PC-9 (cell line): Measurements from ENCODE around the gene STING1.

Source experiments
- EZH2 ChIP-seq: fragments of 200-600 bp; sonication (generic); IDR thresholded peaks from 2 replicates; pipeline ENCODE4 v1.8.0; 2017; ENCODE audit warnings: antibody characterized with exemption, low read depth
- TF ChIP-seq, protein P1 (sequence below): fragments of 200-600 bp; sonication (generic); conservative IDR thresholded peaks from 2 replicates; pipeline ENCODE4 v1.6.1; 2017; ENCODE audit warnings: mixed run types, antibody characterized with exemption, mild to moderate bottlenecking, moderate library complexity

DNA sequence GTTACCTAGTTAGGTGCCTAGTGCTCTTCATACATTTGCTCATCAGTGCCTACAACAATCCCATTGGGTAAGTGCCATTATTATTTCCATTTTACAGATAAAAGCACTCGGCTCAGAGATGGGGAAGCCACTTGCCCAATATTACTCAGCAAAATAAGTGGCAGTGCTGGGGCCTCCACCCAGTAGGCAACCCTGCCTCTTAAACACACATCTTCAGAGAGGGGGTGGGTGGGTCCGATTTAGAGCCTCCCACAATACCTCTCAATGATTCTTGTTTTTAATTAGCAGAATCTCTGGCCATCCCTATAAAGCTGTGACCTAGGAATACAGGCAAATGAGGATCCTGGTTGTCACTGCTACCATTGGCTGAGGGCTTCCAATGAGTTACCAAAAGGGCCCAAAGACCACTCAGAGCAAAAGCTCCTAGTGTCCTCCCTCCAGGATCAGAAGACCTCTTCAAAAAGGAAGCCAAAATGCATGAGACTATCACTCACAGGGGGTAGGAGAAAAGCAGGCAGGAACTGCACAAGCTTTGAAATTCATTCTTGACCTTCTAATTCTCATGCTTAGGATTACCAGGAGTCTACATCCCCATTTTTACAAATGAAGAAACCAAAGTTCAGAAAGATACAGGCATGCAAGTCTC lies 42.5 kb upstream of the STING1 start:
- TF ChIP-seq, protein P1, sequence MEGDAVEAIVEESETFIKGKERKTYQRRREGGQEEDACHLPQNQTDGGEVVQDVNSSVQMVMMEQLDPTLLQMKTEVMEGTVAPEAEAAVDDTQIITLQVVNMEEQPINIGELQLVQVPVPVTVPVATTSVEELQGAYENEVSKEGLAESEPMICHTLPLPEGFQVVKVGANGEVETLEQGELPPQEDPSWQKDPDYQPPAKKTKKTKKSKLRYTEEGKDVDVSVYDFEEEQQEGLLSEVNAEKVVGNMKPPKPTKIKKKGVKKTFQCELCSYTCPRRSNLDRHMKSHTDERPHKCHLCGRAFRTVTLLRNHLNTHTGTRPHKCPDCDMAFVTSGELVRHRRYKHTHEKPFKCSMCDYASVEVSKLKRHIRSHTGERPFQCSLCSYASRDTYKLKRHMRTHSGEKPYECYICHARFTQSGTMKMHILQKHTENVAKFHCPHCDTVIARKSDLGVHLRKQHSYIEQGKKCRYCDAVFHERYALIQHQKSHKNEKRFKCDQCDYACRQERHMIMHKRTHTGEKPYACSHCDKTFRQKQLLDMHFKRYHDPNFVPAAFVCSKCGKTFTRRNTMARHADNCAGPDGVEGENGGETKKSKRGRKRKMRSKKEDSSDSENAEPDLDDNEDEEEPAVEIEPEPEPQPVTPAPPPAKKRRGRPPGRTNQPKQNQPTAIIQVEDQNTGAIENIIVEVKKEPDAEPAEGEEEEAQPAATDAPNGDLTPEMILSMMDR = no peak
- no peak for TF ChIP-seq EZH2
